CD14-positive monocyte (primary cell): ENCODE measurements around the gene ZNF300. TPM values are rescaled to one million over a fixed set of nuclear protein-coding genes. Genes with fewer than 3 reads are reported as not detected.

Source experiments
- DNase-seq, 3 donors: peaks; one replicate each; pipeline ENCODE4 v3.0.0-alpha.2; 2011 to 2022
- H2AFZ ChIP-seq: 2 replicates; pipeline ENCODE4 v1.6.0; 2012; ENCODE audit warnings: mild to moderate bottlenecking, low read depth, low read length, inconsistent platforms; ENCODE audit not compliant: insufficient read depth, poor library complexity, severe bottlenecking
- H3K27ac ChIP-seq, 2 donors: 1 replicate in 1 of 2; 2 replicates in 1 of 2; pipeline ENCODE4 v1.5.1; 2012 to 2013; ENCODE audit warnings: low read length in 2 of 2, control low read depth in 1 of 2, inconsistent platforms in 1 of 2, low read depth in 1 of 2, mild to moderate bottlenecking in 1 of 2
- H3K27me3 ChIP-seq, 2 donors: one replicate each; pipeline versions ENCODE4 v1.6.0 to v1.6.1; 2011 to 2013; ENCODE audit warnings: low read length in 2 of 2; ENCODE audit not compliant: control insufficient read depth in 2 of 2, insufficient read depth in 2 of 2
- H3K36me3 ChIP-seq, 2 donors: replicated peaks in 1 of 2; 1 replicate in 1 of 2; 2 replicates in 1 of 2; pipeline versions ENCODE4 v1.5.1 to v1.6.1; 2012 to 2013; ENCODE audit warnings: low read length in 2 of 2, control low read depth in 1 of 2, inconsistent platforms in 1 of 2, mild to moderate bottlenecking in 1 of 2; ENCODE audit not compliant: insufficient read depth in 2 of 2, control insufficient read depth in 1 of 2
- H3K4me1 ChIP-seq, 2 donors: 1 replicate in 1 of 2; 2 replicates in 1 of 2; pipeline versions ENCODE4 v1.5.1 to v1.6.1; 2012 to 2013; ENCODE audit warnings: low read length in 2 of 2, control low read depth in 1 of 2, inconsistent platforms in 1 of 2, mild to moderate bottlenecking in 1 of 2, moderate library complexity in 1 of 2; ENCODE audit not compliant: insufficient read depth in 2 of 2, control insufficient read depth in 1 of 2
- H3K4me2 ChIP-seq: replicated peaks from 2 replicates; pipeline ENCODE3; 2012; ENCODE audit warnings: low read length, moderate library complexity, mild to moderate bottlenecking; ENCODE audit not compliant: poor library complexity, severe bottlenecking; ENCODE audit errors: extremely low read depth
- H3K4me3 ChIP-seq, 3 experiments: fragments of 200-600 bp in 1 of 3; sonication (generic) in 1 of 3; replicated peaks in 1 of 3; 1 replicate in 2 of 3; 2 replicates in 1 of 3; pipeline ENCODE4 v1.5.1; 2011 to 2013; ENCODE audit warnings: low read length in 3 of 3, mild to moderate bottlenecking in 3 of 3, control low read depth in 2 of 3, low read depth in 2 of 3, inconsistent platforms in 1 of 3, moderate library complexity in 1 of 3
- H3K79me2 ChIP-seq: 2 replicates; pipeline ENCODE4 v1.6.0; 2012; ENCODE audit warnings: mild to moderate bottlenecking, control low read depth, inconsistent platforms, low read length, moderate library complexity; ENCODE audit not compliant: insufficient read depth
- H3K9ac ChIP-seq: 2 replicates; pipeline ENCODE4 v1.6.0; 2017; ENCODE audit warnings: low read length, mild to moderate bottlenecking; ENCODE audit not compliant: insufficient read depth, poor library complexity, severe bottlenecking
- H3K9me3 ChIP-seq, 2 donors: replicated peaks in 1 of 2; 1 replicate in 1 of 2; 2 replicates in 1 of 2; pipeline versions ENCODE4 v1.5.1 to v1.6.1; 2012 to 2013; ENCODE audit warnings: low read length in 2 of 2, control low read depth in 1 of 2; ENCODE audit not compliant: control insufficient read depth in 1 of 2, insufficient read depth in 1 of 2
- H4K20me1 ChIP-seq: 2 replicates; pipeline ENCODE4 v1.6.0; 2012; ENCODE audit warnings: mild to moderate bottlenecking, low read length, control low read depth, moderate library complexity; ENCODE audit not compliant: insufficient read depth
- H3K27ac Mint-ChIP-seq, 7 donors: one replicate each; pipeline ENCODE4 v1.8.0; 2020; ENCODE audit warnings: mild to moderate bottlenecking in 7 of 7, mixed read lengths in 7 of 7, moderate library complexity in 6 of 7, inconsistent platforms in 2 of 7
- H3K27me3 Mint-ChIP-seq, 3 donors: one replicate each; pipeline ENCODE4 v1.8.0; 2021 to 2022; ENCODE audit warnings: low read depth in 3 of 3, mild to moderate bottlenecking in 3 of 3, mixed read lengths in 3 of 3, moderate library complexity in 3 of 3, inconsistent platforms in 1 of 3
- H3K36me3 Mint-ChIP-seq, 2 donors: one replicate each; pipeline ENCODE4 v1.8.0; 2020; ENCODE audit warnings: mixed read lengths in 2 of 2, inconsistent platforms in 1 of 2, mild to moderate bottlenecking in 1 of 2
- H3K4me1 Mint-ChIP-seq: one replicate; pipeline ENCODE4 v1.8.0; 2020; ENCODE audit warnings: mild to moderate bottlenecking, mixed read lengths
- H3K4me3 Mint-ChIP-seq, 2 donors: one replicate each; pipeline ENCODE4 v1.8.0; 2020; ENCODE audit warnings: mild to moderate bottlenecking in 2 of 2, mixed read lengths in 2 of 2, moderate library complexity in 1 of 2
- H3K9me3 Mint-ChIP-seq, 7 donors: one replicate each; pipeline ENCODE4 v1.8.0; 2020 to 2022; ENCODE audit warnings: mixed read lengths in 7 of 7, mild to moderate bottlenecking in 6 of 7, moderate library complexity in 6 of 7, inconsistent platforms in 2 of 7
- WGBS: methylation state at CpG from one replicate; pipeline ENCODE4 v1.1.5; 2013; ENCODE audit warnings: missing lambda C conversion rate; ENCODE audit not compliant: insufficient coverage; 5-methylcytosine and 5-hydroxymethylcytosine counted together
- intact Hi-C, 2 donors: fragments of 100-400 bp; cut with micrococcal nuclease; formaldehyde crosslinking; loops; one replicate each; pipeline versions ENCODE4 v1.15.0 to v1.15.1; 2023
- polyA minus RNA-seq: library from RNA; depleted of rRNA, polyadenylated mRNA; stranded (reverse); fragments of >200 nt; gene quantifications from 2 replicates; pipeline ENCODE4 v1.2.3, GENCODE V29; 2012
- polyA plus RNA-seq, 3 donors: library from polyadenylated mRNA; depleted of rRNA in 1 of 3; unstranded in 2 of 3; stranded (reverse) in 1 of 3; fragments of 300-500 nt in 2 of 3; fragments of >200 nt in 1 of 3; fragmentation: Illumina TruSeq in 2 of 3; gene quantifications; 1 replicate in 2 of 3; 2 replicates in 1 of 3; pipeline ENCODE4 v1.2.3, GENCODE V29; 2012 to 2021
- total RNA-seq, 12 experiments: library from RNA in 1 of 12; stranded (reverse) in 1 of 12; fragments of 120-200 nt in 1 of 12; gene quantifications; one replicate each; pipeline ENCODE4 v1.2.4 and lab custom pipeline; 2013 to 2026; ENCODE audit warnings: mixed read lengths in 6 of 12, inconsistent platforms in 1 of 12
- TF ChIP-seq, protein P1 (sequence below): fragments of 200-600 bp; IDR thresholded peaks from one replicate; pipeline ENCODE4 v1.8.0; 2022; ENCODE audit warnings: antibody characterized with exemption, mild to moderate bottlenecking

Gene ZNF300
- 2.2 TPM for total RNA-seq (2013)
- 1 to 10 TPM in 1 of 3 donors, under 1 TPM in 2; 0.26 to 1.1 (median 0.52) TPM for polyA plus RNA-seq
- 0.24 and 0.28 TPM in 2 replicates for polyA minus RNA-seq
- 0.98 to 8.3 (median 4.2) reads per million in 11 experiments for total RNA-seq (lab: John Stamatoyannopoulos, UW)

DNA sequence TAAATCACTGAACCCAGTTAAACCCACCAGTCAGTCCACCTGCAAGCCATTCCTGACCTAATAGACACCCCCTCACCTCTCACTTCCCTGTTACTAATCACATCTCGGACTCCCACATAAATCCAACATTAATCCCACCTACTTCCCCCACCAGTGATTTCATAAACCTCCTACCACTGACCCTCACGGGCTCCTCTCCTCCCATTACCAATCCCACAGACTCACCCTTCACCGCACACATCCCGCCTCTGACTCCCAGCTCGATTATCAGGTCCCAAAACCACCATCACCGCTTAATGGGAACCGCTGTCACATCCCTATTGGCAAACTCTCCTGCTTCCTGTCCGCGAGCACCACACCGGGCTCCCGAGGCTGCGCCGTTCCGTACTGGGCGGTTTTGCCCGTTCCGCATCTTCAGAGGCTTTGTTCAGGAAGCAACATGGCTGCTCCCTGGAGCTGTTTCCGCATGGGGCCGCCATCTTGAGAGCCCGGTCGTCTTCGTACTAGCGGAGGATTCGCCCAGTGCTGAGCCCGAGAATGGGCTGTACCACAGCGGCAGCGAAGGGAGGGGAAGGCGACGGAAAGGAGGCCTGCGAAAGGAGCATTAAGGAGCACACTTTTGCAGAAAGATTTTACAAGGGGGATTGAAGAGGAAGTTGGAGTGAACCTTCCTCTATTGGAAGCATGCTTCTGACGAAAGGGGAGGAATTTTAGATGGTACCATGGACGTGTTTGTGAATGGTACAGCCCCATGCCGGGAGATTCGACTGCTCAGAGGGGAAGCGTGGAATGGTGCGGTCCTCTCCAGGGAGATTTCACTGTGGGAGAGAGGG, at the start of gene ZNF300:
ZNF300 (minus strand) TSS at position 502 of the 833 bp plus-strand sequence. CDS start 1,825 bp downstream, outside the sequence.
- Histone ChIP-seq H3K4me1 (peaks cover 0 to 7% of the 10 kb centered on the region in 2 donors), H3K27ac (peak within 1 kb of the TSS; percentile 37 to 47), H3K9ac (peak within 1 kb of the TSS; percentile 28), H2AFZ (peak within 1 kb of the TSS; percentile 79), H3K36me3 (no peaks in the 10 kb centered on the region), H3K79me2 (no peaks in the 10 kb centered on the region), H3K4me3 (peak within 1 kb of the TSS; percentile 31 to 71 (median 44)), H4K20me1 (no peaks in the 10 kb centered on the region), H3K27me3 (no peaks in the 10 kb centered on the region), H3K9me3 (peaks cover 33 to 85% of the 10 kb centered on the region in 2 donors), H3K4me2 (peak within 1 kb of the TSS; percentile 50)
- DNase-seq: peak; percentile 63 to 79 (median 65)
- Mint-ChIP-seq H3K9me3 (peaks cover 34 to 79% (median 57%) of the 10 kb centered on the region in 7 donors), H3K36me3 (peaks cover 9 to 24% of the 10 kb centered on the region in 2 donors), H3K27ac (peak within 1 kb of the TSS; percentile 84 to 95 (median 89)), H3K4me1 (peaks cover 11% of the 10 kb centered on the region), H3K27me3 (peaks cover 0 to 6% (median 2%) of the 10 kb centered on the region in 3 donors), H3K4me3 (peak within 1 kb of the TSS; percentile 85 to 88)
- WGBS: 20% methylated on average over 34 of the region's 36 CpGs
- intact Hi-C loops: no loop called here
- TF ChIP-seq, protein P1, sequence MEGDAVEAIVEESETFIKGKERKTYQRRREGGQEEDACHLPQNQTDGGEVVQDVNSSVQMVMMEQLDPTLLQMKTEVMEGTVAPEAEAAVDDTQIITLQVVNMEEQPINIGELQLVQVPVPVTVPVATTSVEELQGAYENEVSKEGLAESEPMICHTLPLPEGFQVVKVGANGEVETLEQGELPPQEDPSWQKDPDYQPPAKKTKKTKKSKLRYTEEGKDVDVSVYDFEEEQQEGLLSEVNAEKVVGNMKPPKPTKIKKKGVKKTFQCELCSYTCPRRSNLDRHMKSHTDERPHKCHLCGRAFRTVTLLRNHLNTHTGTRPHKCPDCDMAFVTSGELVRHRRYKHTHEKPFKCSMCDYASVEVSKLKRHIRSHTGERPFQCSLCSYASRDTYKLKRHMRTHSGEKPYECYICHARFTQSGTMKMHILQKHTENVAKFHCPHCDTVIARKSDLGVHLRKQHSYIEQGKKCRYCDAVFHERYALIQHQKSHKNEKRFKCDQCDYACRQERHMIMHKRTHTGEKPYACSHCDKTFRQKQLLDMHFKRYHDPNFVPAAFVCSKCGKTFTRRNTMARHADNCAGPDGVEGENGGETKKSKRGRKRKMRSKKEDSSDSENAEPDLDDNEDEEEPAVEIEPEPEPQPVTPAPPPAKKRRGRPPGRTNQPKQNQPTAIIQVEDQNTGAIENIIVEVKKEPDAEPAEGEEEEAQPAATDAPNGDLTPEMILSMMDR: no peak

DNA sequence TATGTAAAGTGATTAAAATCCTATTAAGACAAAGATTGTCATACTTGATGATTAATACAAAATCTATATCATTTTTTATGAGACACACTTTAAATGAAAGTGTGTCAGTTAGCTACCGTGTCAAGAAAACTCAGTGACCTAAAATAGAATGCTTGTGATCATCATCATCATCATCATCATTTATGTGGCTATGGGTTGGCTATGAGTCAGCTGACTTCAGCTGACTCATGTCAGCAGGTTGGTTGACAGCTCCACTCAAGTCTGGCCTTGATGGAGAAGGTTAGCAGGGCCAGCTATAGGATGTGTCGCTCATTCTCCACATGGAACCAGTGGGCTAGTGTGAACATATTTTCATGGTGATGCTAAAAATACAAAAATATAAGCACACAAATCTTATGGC, 43.8 kb upstream of the ZNF300 start:
- Mint-ChIP-seq H3K36me3 (peaks cover 0 to 3% of the 10 kb centered on the region in 2 donors), H3K27me3 (peaks cover 3 to 4% (median 3%) of the 10 kb centered on the region in 3 donors)
- no peak overlapping the region for H3K4me2 ChIP-seq

More for the DNA sequence above, 43.8 kb upstream of the ZNF300 start:
- H3K4me3 ChIP-seq: no peak overlapping the region
- H3K4me3 Mint-ChIP-seq: no peak overlapping the region
- peaks cover 2% of the 10 kb centered on the region for H3K4me1 Mint-ChIP-seq
- no peaks in the 10 kb centered on the region for H3K4me1 ChIP-seq
- no peak overlapping the region for H2AFZ ChIP-seq
- TF ChIP-seq, protein P1: no peak
- peaks cover 42 to 95% of the 10 kb centered on the region in 2 donors for H3K9me3 ChIP-seq
- no peak for DNase-seq
- no peaks in the 10 kb centered on the region for H4K20me1 ChIP-seq
- H3K9ac ChIP-seq: no peak overlapping the region
- no peaks in the 10 kb centered on the region for H3K79me2 ChIP-seq
- peaks cover 0 to 7% of the 10 kb centered on the region in 2 donors for H3K27me3 ChIP-seq
- H3K9me3 Mint-ChIP-seq: peaks cover 36 to 88% (median 75%) of the 10 kb centered on the region in 7 donors
- H3K27ac Mint-ChIP-seq: no peak overlapping the region
- H3K27ac ChIP-seq: no peak overlapping the region
- intact Hi-C loops: no loop called here
- WGBS: no CpG with 5 or more reads among the region's 2 CpGs
- no peaks in the 10 kb centered on the region for H3K36me3 ChIP-seq
